Left hindlimb (tissue), 1 donor: ENCODE measurements around the gene ROBO1.
A peak's percentile ranks its signal among the peaks of the same experiment; 100 is the strongest.

Experiments used
- DNase-seq: peaks from one replicate; pipeline ENCODE4 v3.0.0-alpha.2; 2018

ROBO1 gene

DNA sequence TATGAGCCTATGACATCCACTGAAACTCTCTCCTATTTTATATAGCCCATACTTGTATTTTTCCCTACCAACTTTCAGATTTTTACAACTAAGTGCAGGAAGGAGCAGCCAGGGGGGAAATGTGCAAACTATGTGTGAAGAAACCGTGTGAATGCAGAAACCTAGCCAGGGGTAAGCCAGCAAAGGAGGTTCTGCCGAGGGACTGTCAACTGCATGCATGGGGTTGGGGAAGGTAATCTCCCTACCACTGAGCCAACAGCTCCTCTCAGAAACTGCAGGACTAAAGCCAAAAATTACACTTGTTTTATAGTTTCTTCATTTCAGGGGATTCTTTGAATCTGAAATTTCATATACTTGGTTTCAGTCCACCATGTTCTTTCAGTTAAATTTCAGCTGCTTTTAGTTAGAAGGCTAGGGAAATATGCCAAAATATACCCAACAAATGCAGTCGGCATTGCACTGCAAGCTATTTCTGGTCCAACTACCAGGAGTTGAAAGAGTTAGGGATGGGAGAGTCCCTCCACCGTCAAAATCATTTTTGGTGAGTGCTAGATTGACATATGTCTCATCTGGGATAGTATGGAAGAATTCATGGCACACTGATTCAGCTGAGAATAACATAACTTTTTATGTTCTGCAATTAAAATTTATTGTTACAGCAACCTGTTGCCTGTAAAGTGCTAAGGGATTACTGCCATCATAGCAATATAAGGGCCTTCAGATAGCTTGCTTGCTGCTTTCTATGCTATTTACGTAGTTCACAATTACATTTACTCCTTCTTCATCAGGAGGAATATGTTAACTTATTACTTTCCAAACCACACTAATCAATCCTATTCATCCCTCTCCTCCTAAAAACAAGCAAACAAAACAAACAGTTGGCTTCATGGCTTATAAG is 904.2 kb downstream of the ROBO1 start:
- peak; percentile 67 for DNase-seq

DNA sequence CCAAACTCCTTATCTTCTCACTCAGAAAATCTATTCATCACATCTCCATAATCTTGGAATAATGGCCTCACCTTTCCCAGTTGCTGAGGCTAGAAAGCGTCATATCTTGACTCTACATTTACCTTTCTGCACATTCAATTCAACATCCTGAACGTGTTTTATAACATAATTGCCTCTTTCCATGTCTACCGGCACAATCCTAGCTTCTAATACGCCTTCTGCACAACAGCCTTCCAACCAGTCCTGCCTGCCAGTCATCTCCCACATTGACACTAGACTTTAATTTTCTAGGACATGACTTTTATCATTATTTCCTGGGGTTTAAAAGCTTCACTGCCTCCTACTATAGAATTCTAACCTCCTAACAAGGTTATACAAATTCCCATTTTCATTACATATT is 906.6 kb downstream of the ROBO1 start:
- no peak for DNase-seq

DNA sequence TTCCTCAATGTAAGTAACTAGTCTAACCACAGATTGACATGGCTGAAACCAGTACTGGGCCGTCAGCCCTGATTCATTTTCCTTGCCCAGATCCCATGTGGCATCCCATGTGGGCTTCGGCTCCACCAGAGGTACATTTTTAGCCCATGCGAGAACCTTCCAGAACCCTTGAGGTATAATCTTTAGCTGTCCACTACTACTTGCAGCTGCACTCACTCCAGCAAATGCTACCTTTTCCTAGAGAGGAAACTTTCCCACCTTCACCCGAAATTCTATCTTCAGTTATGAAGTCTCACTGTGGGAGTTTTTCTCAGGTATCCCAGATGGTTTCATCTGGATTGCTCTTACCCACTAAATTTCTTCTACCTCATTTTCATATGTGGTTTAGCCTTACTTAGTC is 907.2 kb downstream of the ROBO1 start:
- DNase-seq = no peak

DNA sequence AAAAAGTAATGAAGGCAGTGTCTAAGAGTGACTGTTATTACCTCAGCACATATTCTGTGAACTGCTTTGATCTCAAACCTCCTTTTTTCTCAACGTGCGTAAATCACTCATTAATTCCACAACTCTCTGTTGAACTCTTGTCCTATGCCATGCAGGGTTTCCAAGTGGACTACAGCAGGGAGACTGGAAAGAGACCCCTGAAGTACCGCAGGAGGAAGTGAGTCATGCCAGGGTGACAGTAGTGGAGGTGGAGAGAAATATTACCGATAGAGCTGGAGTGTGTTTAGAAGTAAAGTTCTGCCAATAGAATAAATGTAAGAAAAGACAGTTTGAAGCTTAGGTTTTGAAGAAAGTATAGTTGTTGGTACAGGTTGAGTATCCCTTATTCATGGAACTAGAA is 908.9 kb downstream of the ROBO1 start:
- no peak for DNase-seq

DNA sequence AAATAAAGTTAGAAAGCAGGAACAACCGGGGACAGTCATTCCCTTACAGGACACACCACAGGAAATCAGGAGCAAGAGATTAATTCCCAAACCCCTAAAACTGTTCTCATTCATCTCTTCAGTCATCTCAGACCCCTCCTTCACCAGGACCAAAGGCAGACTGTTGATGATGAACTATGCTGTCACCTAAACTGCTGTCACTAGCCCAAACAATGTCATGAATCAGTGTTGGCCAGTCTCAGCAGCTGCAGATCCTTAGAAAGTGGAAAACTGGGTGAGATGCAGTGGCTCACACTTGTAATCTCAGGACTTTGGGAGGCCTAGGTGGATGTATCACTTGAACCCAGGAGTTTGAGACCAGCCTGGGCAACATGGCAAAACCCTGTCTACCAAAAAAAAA is 909.6 kb downstream of the ROBO1 start:
- no peak for DNase-seq

DNA sequence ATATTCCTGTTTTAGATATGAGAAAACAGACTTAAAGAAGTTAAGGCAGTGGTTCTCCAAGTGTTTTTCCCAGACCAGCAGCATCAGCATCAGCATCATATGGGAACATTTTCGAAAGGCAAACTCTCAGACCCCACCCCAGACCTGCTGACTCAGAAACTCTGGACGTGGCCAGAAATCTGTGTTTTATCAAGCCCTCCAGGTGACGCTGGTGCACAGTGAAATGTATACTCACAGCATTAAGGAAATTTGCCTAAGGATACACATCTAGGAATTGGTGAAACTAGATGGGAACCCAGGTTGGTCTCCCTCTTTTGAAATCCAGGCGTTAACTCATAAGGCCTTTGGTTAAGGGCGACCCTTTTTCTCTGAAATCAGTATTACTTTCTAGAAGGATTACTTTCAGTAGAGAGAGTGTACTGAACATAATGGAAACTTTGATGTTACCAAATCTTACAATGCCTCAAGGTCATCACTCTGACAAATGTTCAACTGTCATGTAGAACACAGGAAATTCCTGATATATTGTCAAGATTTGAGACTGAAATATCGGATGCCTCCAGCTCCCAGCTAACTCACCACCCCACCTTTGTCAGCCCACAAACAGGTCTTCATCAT is 910.2 kb downstream of the ROBO1 start:
- no peak for DNase-seq

DNA sequence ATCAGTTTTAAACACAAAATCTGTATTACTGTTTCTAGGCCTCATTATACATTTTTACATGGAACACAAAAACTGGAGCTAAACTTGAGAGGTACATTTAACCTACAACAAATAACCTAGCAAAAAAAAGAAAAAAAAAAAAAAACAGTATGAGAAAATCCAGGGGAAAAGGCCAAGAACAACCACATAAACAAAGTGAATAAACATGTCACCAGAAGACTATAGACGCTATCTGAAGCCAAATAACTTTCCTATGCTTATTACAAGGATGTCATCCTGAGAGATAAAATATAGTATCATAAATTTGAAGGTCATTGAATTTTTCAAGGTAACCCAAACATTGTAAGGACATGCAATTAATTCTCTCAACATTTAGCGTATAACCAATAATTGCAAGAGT is 911.6 kb downstream of the ROBO1 start:
- DNase-seq = no peak

DNA sequence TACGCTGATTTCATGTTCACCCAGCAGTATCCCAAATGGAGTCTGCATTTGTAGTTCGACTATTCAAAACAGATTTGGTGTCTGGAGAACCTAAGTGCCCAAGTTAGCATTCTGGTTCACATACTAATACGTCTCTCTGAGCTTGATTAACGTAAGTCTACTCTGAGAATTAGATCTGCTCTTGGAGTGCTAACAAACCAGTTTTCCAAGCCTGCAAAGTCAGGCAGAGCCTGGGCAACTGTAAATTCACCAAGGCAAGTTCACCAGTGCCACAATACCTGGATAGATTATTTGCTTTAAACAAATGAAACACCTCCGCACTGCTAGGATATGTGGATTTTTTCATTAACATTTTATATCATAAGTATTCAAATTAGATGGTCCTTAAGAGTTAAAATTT is 912.6 kb downstream of the ROBO1 start:
- DNase-seq = no peak

DNA sequence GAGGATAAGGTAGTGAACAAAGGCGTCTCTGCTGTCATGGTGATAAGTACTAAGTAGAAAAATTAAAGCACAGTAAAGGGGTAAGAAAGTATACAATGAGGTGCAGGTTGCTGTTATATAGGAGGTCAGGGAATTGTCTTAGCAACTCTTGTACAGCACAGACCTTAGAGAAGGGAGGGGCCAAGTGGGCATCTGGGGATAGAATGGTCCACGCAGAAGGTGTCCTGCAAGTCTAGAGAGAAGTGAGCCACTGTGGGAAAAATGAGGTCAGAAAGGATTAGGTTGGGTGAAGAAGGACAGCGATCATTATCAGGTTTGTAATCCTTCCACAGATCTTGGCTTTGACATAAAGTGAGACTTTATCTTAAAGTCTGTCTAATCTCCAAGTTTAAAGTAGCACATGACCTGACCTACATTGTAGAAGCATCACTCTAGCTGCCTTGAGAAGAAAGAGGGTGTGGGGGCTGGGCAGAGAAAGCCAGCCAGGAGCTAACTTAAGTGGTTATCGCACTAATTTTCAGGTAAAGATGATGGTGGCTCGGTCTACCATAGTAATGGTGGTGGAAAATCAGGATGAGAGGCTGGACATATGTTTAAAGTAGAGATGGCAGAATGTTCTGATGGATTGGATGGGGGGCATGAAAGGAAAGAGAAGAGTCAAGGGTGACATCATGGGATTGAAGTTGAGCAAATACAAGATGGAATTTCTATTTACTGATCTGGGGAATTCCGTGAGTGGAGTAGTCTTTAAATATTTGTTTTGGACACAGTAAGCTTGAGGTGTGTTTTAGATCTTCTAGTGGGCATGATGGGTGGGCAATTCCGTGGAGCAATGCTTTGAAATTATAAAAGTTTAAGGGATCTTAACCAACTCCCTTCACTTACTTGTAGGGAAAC is 919.2 kb downstream of the ROBO1 start:
- DNase-seq = no peak

DNA sequence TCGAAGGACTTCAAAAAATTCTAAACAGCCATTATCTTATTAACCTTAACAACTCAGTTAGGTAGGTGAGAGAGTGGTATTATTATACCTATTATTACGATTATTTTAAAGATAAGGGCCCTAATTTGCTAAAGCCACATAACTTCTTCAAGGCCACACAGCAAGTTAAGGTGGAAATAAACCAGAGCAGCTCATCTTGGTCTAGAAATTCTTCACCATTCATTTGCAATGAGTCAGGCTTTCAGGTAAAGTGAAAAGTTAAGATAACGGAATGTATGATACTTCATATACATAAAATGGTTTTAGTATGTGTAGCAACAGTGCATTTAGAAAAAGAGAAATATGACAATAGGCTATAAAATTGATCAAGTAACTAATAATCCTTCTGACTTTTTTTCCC is 920.2 kb downstream of the ROBO1 start:
- no peak for DNase-seq

DNA sequence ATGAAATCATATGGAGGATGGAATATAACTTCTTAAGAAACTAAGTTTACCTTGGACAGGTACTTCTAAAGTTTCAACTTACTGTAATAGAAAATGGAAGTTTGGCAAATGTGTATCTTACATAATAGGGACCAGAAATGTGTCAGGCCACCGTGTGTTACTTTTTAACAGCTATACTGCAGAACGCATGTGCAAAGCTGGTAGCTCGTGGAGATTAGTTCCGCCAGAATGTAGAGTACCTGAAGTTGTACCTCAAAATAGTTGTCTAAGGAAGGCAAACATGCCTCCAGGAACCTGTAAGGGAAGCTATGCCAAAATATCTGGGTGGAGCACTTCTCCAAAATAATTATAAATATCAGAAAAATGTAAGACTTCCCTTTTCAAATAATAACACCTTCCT is 920.6 kb downstream of the ROBO1 start:
- no peak for DNase-seq

DNA sequence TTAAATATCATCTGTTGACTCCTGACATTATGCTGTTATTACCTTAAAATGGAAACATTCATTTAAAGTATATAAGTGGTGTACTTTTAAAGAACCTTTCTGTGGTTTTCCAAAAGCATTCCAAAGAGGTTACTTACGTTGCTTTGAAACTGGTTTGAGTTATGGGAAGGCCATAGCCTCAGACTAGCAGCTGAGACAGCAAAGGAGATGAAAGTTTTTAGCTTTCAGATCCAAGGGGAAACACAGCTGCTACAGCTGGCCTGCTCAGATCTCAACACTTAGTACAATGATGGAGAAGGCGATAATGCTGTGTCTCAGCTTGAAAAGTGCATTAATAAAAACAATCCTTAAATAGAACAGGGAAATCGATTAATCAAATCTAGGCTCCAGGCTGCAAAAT is 921.1 kb downstream of the ROBO1 start:
- DNase-seq = peak; percentile 34

DNA sequence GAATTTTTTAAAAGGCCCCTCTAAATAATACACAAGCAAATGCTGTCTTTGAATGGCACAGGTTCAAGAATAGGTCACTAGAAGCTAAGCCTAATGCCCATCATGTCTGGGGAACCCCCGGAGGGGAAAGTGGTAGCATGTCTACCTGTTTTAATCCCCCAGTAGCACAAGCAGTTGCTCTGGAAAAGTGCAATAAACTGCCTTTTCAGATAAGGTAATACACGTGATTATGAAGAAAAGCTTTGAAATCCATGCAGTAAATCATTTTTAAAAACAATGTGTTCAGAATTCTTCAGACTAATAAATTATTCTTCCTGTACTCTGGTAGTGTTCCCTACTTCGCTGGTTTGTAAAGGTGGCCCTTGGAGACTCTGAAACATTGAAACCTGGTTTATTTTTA is 922.2 kb downstream of the ROBO1 start:
- no peak for DNase-seq

DNA sequence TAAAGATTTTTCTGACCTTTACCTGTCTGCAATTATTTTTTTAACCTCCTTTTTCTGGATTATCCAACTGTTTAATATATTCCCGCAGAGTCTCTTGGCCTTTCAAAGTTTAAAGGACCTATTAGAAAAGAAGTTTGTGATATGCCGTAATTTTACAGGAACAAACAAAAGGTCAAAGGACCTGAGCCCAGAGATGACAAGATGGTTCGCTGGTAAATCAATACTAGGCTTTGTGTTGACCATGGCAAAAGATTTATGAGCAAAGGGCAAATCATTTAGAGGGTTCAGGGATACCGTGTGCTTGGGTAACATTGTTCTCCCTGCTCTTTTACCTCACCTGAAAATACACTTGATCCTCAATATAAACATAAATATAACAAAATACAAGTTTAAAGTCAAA is 923.5 kb downstream of the ROBO1 start:
- no peak for DNase-seq

DNA sequence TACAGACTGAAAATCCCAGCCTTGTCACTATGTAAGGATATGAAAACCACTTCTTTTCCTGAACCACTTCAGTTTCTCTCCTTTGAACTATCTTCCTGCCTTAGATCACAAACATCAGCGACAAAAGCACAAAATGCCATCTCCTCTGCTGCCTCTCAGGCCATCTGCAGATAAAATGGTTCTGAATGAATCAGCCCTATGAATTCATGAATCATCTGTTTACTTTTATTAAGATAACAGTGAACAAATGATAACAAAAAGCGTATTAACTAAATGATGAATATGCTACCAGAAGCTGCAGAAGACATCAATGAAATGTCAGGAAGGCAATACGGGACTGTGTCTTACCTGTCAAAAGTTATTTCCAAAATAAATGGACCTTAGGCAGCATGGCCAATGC is 928.1 kb downstream of the ROBO1 start:
- DNase-seq = no peak

DNA sequence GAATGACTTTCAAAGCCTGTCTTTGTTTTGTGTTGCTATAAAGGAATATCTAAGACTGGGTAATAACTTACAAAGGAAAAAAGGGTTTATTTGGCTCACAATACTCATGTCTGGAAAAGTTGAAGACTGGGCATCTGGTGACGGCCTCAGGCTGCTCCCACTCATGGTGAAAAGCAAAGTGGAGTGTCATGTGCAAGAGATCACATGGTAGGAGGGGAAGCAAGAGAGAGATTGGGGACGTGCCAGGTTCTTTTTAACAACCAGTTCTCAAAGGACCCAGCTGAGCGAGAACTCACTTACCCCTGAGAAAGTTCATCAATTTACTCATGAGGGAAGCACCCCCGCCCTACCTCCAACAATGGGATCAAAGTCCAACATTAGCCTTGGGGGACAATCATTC is 929.4 kb downstream of the ROBO1 start:
- DNase-seq = no peak

DNA sequence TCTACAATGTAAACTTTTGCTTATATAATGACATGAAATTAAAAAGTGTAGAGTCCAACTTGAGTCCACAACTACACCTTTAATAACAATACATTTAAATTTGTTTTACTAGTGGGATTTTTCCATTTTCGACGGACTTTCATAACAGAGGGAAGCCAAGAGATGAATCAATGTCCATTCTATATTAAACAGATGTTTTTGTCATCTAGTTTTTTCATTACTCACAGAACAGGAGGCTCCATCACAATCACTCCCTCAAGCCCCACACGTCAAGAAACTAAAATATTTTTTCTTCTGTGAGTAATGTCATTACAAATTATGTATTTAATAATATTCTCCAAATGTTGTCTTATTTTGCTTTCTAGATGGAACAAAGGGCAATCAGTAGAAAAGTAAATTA is 932.9 kb downstream of the ROBO1 start:
- DNase-seq = no peak

DNA sequence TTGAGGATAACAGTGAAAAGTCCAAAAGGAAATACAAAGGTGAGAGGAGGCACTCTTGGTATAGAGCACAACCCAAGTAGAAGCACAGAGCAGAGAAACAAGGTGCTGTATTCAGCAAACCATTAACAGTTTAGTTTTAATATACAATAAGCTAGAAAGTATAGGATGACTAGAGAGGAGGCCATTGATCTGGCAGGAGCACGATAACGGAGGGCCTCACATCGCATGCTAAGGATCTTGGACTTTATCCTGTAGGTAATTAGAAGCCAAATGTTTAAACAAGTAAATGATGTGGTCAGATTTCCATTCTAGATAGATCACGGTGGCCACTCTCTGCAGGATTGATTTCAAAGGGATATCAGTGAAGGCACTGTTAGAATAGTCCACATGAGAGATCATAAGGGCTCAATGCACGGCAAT is 935.0 kb downstream of the ROBO1 start:
- no peak for DNase-seq

DNA sequence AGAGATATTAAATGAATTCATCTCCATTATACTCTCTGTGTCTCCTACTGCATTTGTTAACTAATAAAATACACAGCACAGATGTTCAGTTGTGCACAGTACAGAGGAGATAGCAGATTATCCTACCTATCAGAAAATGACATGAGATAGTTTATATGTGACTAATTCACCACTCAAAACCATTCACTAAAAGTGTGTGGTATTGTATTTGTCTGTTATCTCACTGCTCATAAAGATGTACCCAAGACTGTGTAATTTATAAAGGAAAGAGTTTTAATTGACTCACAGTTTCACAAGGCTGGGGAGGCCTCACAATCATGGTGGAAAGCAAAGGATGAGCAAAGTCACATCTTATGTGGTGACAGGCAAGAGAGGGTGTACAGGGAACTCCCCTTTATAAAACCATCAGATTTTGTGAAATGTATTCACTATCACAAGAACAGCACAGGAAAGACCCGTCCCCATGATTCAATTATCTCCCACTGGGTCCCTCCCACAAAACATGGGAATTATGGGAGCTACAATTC is 936.3 kb downstream of the ROBO1 start:
- no peak for DNase-seq

DNA sequence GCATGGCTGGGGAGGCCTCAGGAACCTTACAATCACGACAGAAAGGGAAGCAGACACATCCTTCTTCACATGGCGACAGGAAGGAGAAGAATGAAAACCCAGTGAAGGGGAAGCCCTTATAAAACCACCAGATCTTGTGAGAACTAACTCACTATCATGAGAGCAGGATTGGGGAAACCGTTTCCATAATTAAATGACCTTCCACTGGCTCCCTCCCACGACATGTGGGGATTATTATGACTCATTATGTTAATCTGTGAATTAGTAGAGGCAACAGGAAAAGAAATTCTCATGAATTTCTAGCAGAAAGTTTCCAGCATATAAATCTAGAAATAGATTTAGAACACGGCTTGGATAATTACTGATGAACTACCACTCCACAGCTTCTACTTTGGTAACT is 937.3 kb downstream of the ROBO1 start:
- no peak for DNase-seq

DNA sequence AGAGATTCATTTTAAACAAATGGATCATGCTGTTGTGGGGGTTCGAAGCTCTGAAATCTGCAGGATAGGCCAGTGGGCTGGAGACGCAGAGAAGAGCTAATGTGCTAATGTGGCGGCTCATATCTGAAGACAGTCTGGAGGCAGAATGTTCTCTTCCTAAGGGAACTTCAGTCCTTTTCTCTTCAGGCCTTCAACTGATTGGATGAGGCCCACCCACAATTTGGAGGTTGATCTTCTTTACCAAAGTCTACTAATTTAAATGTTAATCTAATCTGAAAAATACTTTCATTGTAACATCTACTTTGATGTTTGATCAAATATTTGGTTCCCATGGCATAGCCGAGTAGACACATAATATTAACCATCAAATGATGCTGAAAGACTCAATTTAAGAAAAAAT is 940.2 kb downstream of the ROBO1 start:
- no peak for DNase-seq

DNA sequence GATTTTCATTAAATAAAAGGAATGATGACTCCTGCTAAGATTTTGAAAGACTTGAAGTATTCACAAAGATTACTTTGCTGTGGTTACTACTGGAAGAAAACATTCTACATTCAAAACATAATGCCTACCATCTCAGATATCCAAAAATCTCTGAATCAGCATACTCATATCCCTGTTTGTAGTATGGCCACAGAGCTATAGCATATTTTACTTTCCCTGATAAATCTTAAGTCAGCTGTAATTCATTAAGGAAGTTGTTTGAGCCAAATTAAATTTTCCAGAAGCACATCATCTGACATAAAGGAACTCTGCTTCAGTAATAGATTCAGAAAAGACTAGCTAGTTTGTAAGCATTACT is 942.0 kb downstream of the ROBO1 start:
- DNase-seq = no peak

DNA sequence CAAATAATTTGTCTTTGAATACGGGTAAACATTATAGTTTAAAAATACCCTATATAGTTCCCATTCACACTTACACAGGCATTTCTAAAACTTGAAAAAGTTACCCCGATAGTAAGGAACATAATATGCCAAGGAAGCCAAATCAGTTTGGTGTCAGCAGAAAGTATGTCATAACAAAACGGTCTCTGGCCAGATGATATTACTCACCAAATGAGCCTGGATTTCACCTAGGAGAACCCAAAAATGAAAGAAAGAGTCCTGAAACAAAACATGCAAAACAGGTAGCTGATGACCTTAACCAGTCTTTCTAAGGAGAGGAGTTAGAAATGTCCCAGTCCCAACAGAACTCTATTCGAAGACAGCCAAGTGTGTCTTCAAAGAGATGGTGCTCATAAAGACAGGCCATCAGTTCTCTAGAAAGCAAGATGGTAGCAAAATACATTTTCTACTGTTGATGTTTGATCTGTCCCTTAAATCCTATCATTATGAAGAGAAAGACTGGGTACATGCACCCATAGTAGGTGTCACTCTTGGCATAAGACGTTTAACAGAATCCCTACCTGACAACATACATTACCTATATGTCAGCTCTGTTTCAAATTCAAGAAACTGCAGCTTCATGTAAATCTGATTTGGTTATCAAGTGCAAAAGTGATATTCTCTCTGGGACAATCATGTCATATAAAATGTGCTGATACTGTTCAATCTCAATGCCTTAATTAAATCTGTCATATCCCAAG is 942.5 kb downstream of the ROBO1 start:
- no peak for DNase-seq
